ENCODE results near the gene ANKRD34B. TPM values are rescaled to one million over a fixed set of nuclear protein-coding genes. Genes with fewer than 3 reads are reported as not detected.
"Not testable (repeated sequence)": the region's sequence is repeated elsewhere in the genome, so short reads cannot be mapped to it uniquely, and the experiment has no call there.

Gene ANKRD34B
- total and polyA plus RNA-seq, 7 donors = 0.01 TPM; not detected in 6

DNA sequence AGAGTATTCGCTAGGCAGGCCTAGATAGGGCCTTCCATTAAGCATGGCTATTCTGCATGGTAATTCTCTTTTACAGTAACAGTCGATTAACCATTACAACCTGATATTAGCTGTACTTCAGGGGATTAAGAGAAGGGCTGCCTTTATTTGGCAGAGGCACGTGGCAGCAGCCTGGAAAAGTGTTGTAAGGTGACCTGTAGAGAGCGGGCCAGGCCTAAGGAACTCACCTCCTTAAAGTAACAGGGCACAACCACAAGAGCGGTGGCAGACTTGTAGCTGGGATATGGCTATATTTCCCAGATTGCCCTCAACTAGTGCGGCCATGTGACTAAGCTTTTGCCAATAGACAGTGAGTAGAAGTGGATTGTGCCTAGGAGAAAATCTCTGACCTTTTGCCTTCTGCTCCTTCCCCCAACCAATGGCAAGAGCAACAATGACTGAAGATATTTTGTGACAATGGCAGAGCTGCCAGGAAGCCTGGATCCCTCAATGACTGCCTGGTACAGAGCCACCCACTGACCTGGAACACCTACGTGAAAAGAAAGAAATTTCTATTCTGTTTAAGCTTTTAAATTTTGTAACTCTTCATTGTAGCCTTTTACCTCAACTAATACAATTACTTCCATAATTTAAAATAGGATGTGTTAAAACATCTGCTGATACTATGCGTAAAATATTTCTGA, 18.9 kb upstream of the ANKRD34B start:
- H3K4me1 ChIP-seq = no peaks in the 10 kb centered on the region
- H3K27me3 ChIP-seq = no peaks in the 10 kb centered on the region
- H3K9me3 ChIP-seq = no peaks in the 10 kb centered on the region
- H3K4me3 ChIP-seq = no peak overlapping the region
- no peak overlapping the region for H3K27ac ChIP-seq
- TF ChIP-seq, protein P1, sequence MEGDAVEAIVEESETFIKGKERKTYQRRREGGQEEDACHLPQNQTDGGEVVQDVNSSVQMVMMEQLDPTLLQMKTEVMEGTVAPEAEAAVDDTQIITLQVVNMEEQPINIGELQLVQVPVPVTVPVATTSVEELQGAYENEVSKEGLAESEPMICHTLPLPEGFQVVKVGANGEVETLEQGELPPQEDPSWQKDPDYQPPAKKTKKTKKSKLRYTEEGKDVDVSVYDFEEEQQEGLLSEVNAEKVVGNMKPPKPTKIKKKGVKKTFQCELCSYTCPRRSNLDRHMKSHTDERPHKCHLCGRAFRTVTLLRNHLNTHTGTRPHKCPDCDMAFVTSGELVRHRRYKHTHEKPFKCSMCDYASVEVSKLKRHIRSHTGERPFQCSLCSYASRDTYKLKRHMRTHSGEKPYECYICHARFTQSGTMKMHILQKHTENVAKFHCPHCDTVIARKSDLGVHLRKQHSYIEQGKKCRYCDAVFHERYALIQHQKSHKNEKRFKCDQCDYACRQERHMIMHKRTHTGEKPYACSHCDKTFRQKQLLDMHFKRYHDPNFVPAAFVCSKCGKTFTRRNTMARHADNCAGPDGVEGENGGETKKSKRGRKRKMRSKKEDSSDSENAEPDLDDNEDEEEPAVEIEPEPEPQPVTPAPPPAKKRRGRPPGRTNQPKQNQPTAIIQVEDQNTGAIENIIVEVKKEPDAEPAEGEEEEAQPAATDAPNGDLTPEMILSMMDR (IDR thresholded peaks at IDR 0.05) = no peak
- TF ChIP-seq EP300 (IDR thresholded peaks at IDR 0.05) (no peak), POLR2AphosphoS5 (IDR thresholded peaks at IDR 0.05) (no peak), POLR2A (IDR thresholded peaks at IDR 0.05) (no peak)
- intact Hi-C loops (cut with DNase I) = no loop called here
- 87 to 88% methylated on average over 8 of the region's 8 CpGs for WGBS, 2 donors
- no peaks in the 10 kb centered on the region for H3K36me3 ChIP-seq
- DNase-seq = no peak

DNA sequence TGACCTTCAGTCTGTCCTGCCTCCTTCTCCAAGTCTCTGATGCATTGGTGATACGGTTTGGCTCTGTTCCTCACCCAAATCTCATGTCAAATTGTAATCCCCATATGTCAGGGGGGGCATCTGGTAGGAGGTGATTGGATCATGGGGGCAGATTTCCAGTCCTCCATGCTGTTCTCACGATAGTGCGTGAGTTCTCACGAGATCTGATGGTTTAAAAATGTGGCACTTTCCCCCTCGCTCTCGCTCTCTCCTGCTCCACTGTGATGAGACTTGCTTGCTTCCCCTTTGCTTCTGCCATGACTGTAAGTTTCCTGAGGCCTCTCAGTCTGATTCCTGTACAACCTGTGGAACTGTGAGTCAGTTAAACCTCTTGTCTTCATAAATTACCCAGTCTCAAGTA, 14.7 kb upstream of the ANKRD34B start:
- no peaks in the 10 kb centered on the region for H3K36me3 ChIP-seq
- WGBS, 2 donors = 93 to 94% methylated on average over 6 of the region's 6 CpGs
- TF ChIP-seq EP300 (IDR thresholded peaks at IDR 0.05) (no peak), POLR2AphosphoS5 (IDR thresholded peaks at IDR 0.05) (no peak), POLR2A (IDR thresholded peaks at IDR 0.05) (no peak)
- TF ChIP-seq, protein P1 (IDR thresholded peaks at IDR 0.05) = no peak
- no peak for DNase-seq
- no peaks in the 10 kb centered on the region for H3K9me3 ChIP-seq
- no peak overlapping the region for H3K27ac ChIP-seq
- intact Hi-C loops (cut with DNase I) = no loop called here
- no peaks in the 10 kb centered on the region for H3K27me3 ChIP-seq
- H3K4me1 ChIP-seq = no peaks in the 10 kb centered on the region
- no peak overlapping the region for H3K4me3 ChIP-seq

DNA sequence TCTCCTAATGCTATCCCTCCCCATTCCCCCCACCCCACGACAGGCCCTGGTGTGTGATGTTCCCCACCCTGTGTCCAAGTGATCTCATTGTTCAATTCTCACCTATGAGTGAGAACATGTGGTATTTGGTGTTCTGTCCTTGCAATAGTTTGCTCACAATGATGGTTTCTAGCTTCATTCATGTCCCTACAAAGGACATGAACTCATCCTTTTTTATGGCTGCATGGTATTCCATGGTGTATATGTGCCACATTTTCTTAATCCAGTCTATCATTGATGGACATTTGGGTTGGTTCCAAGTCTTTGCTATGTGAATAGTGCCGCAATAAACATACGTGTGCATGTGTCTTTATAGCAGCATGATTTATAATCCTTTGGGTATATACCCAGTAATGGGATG, 10.2 kb upstream of the ANKRD34B start:
- 82 to 92% methylated on average over 3 of the region's 3 CpGs for WGBS, 2 donors
- intact Hi-C loops (cut with DNase I); H3K4me1 ChIP-seq; H3K36me3 ChIP-seq; H3K27ac ChIP-seq; H3K27me3 ChIP-seq; H3K9me3 ChIP-seq; DNase-seq; H3K4me3 ChIP-seq: not testable (repeated sequence)

DNA sequence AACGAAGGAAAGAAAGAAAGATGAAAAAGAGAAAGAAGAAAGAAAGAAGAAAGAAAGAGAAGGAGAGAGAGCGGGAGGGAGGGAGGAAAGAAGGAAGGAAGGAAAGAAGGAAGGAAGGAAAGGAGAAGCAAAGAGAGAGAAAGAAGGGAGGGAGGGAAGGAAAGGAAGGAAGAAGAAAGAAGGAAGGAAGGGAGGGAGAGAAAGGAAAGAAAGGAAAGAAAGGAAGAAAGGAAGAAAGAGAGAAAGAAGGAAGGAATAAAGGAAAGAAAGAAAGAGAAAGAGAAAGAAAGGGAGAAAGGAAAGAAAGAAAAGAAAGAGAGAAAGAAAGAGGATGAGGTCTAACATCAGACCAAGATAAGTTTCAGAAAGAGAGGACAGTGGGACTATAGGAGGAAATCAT, 9.0 kb upstream of the ANKRD34B start:
- Histone ChIP-seq H3K27me3 (peaks cover 0 to 8% (median 0%) of the 10 kb centered on the region in 3 donors), H3K4me1 (no peaks in the 10 kb centered on the region), H3K4me3 (no peak overlapping the region), H3K9me3 (no peaks in the 10 kb centered on the region), H3K36me3 (no peaks in the 10 kb centered on the region), H3K27ac (no peak overlapping the region)
- 96 to 97% methylated on average over 2 of the region's 2 CpGs for WGBS, 2 donors
- intact Hi-C loops (cut with DNase I) = no loop called here
- DNase-seq = no peak
- TF ChIP-seq EP300 (IDR thresholded peaks at IDR 0.05) = no peak
- TF ChIP-seq POLR2AphosphoS5 (IDR thresholded peaks at IDR 0.05) = no peak
- TF ChIP-seq POLR2A (IDR thresholded peaks at IDR 0.05) = no peak
- TF ChIP-seq, protein P1 (IDR thresholded peaks at IDR 0.05) = no peak

DNA sequence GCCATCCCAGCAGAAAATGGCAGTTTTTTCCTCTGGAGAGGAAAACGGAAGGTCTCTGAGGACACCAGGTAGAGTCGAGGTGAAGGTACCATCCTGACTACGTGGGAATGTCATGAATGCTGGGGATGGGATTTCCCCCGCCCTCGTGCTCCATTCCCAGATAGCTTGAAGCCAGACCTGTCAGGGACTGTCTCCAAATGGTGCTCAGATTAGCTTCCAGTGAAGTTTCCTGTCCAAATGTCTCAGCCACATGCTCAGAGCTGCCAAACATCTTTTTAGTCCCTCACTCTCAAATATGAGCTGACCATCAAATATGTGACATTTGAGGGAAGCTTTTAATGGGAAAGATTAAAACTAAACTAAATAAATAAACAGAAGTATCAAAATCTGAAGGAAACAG, 7.6 kb upstream of the ANKRD34B start:
- 43 to 46% methylated on average over 5 of the region's 5 CpGs for WGBS, 2 donors
- Histone ChIP-seq H3K4me3 (no peak overlapping the region), H3K36me3 (no peaks in the 10 kb centered on the region), H3K27me3 (peaks cover 0 to 12% (median 0%) of the 10 kb centered on the region in 3 donors), H3K4me1 (no peaks in the 10 kb centered on the region), H3K9me3 (no peaks in the 10 kb centered on the region), H3K27ac (no peak overlapping the region)
- intact Hi-C loops (cut with DNase I) = no loop called here
- TF ChIP-seq POLR2A (IDR thresholded peaks at IDR 0.05) (no peak), EP300 (IDR thresholded peaks at IDR 0.05) (no peak), POLR2AphosphoS5 (IDR thresholded peaks at IDR 0.05) (no peak)
- TF ChIP-seq, protein P1 (IDR thresholded peaks at IDR 0.05) = no peak
- no peak for DNase-seq

Data from sigmoid colon (tissue), 7 donors.